Fibroblast of mammary gland (primary cell): ENCODE data around the gene PRAMEF1.
A peak's percentile ranks its signal among the peaks of the same experiment; 100 is the strongest.
"Not testable (repeated sequence)": the region's sequence is repeated elsewhere in the genome, so short reads cannot be mapped to it uniquely, and the experiment has no call there.

Experiments
- DNase-seq: peaks from one replicate; pipeline ENCODE4 v3.0.0-alpha.2; 2010; ENCODE audit warnings: low read depth
- H3K4me3 ChIP-seq: 2 replicates; pipeline ENCODE4 v1.5.1; 2011; ENCODE audit warnings: low read depth, mild to moderate bottlenecking, low read length, moderate library complexity; ENCODE audit not compliant: control insufficient read depth
- CTCF ChIP-seq: conservative IDR thresholded peaks from 2 replicates; pipeline ENCODE4 v1.5.1; 2011; ENCODE audit warnings: low read depth, low read length, inconsistent platforms; ENCODE audit not compliant: control insufficient read depth, insufficient read depth

The PRAMEF1 gene

GRCh38 chr1:12773438-12773837 lies 17.8 kb upstream of the PRAMEF1 start, which contains the start of gene PRAMEF12:
PRAMEF12 (plus strand) TSS chr1:12773738; CDS start chr1:12774868, 1,130 bp downstream.
- no peak within 1 kb of the TSS for H3K4me3 ChIP-seq
- no peak for TF ChIP-seq CTCF
- DNase-seq = no peak

GRCh38 chr1:12774801-12775345 lies 16.3 kb upstream of the PRAMEF1 start:
- no peak overlapping the region for H3K4me3 ChIP-seq
- no peak for TF ChIP-seq CTCF
- no peak for DNase-seq

- no peak for TF ChIP-seq CTCF
- H3K4me3 ChIP-seq = no peak overlapping the region
- DNase-seq = no peak
These were observed 15.8 kb upstream of the PRAMEF1 start for GRCh38 chr1:12775443-12775842.

GRCh38 chr1:12776801-12777557 lies 14.2 kb upstream of the PRAMEF1 start:
- no peak for DNase-seq

GRCh38 chr1:12778061-12778460 lies 13.1 kb upstream of the PRAMEF1 start:
- no peak for TF ChIP-seq CTCF
- DNase-seq = no peak
- no peak overlapping the region for H3K4me3 ChIP-seq

More at GRCh38 chr1:12776801-12777557, 14.2 kb upstream of the PRAMEF1 start:
- H3K4me3 ChIP-seq = no peak overlapping the region
- TF ChIP-seq CTCF = no peak

GRCh38 chr1:12778907-12779306 lies 12.3 kb upstream of the PRAMEF1 start:
- DNase-seq = no peak
- no peak for TF ChIP-seq CTCF
- H3K4me3 ChIP-seq = no peak overlapping the region

- DNase-seq, H3K4me3 ChIP-seq: not testable (repeated sequence)
These were observed 9.7 kb upstream of the PRAMEF1 start for GRCh38 chr1:12781488-12781887.

- not testable (repeated sequence) for H3K4me3 ChIP-seq, DNase-seq
These were observed 7.4 kb upstream of the PRAMEF1 start for GRCh38 chr1:12783783-12784182.

- not testable (repeated sequence) for H3K4me3 ChIP-seq
- peak; percentile 1 for DNase-seq
These were observed 6.5 kb upstream of the PRAMEF1 start for GRCh38 chr1:12784729-12785128.
